ENCODE measurements around the gene SPC25. TPM values are rescaled to one million over a fixed set of nuclear protein-coding genes. Genes with fewer than 3 reads are reported as not detected.
"Not testable (repeated sequence)": the region's sequence is repeated elsewhere in the genome, so short reads cannot be mapped to it uniquely, and the experiment has no call there.

SPC25 gene
- polyA plus RNA-seq, 3 donors, result 19.7 to 25.1 (median 23.7) TPM

GRCh38 chr2:168904358-168904757 is 14.1 kb upstream of the SPC25 start:
- DNase-seq (ENCODE audit: low read depth in 3 of 3, low spot score in 2 of 3), result no peak

GRCh38 chr2:168903888-168904287 is 13.7 kb upstream of the SPC25 start:
- no peak for DNase-seq (ENCODE audit: low read depth in 3 of 3, low spot score in 2 of 3)

- DNase-seq (ENCODE audit: low read depth in 3 of 3, low spot score in 2 of 3), result no peak
These were observed 10.8 kb upstream of the SPC25 start, which contains the start of gene G6PC2 for GRCh38 chr2:168901003-168901402. Gene G6PC2 (plus strand): TSS chr2:168901291. CDS start chr2:168901332, 41 bp downstream.

GRCh38 chr2:168897449-168897848 is 7.2 kb upstream of the SPC25 start:
- no peak for DNase-seq (ENCODE audit: low read depth in 3 of 3, low spot score in 2 of 3)

- DNase-seq (ENCODE audit: low read depth in 3 of 3, low spot score in 2 of 3), result no peak
These were observed 6.6 kb upstream of the SPC25 start for GRCh38 chr2:168896783-168897182.

- no peak for DNase-seq (ENCODE audit: low read depth in 3 of 3, low spot score in 2 of 3)
These were observed 5.5 kb upstream of the SPC25 start for GRCh38 chr2:168895771-168896170.

GRCh38 chr2:168894720-168895119 is 4.5 kb upstream of the SPC25 start:
- DNase-seq (ENCODE audit: low read depth in 3 of 3, low spot score in 2 of 3), result no peak

- DNase-seq (ENCODE audit: low read depth in 3 of 3, low spot score in 2 of 3), result no peak
These were observed 3.9 kb upstream of the SPC25 start for GRCh38 chr2:168894101-168894500.

GRCh38 chr2:168892327-168892726 is 2.1 kb upstream of the SPC25 start:
- no peak for DNase-seq (ENCODE audit: low read depth in 3 of 3, low spot score in 2 of 3)

- no peak for DNase-seq (ENCODE audit: low read depth in 3 of 3, low spot score in 2 of 3)
These were observed 610 bp downstream of the SPC25 start for GRCh38 chr2:168889635-168890005.

- no peak for DNase-seq (ENCODE audit: low read depth in 3 of 3, low spot score in 2 of 3)
These were observed 5.3 kb downstream of the SPC25 start for GRCh38 chr2:168884975-168885374.

GRCh38 chr2:168882163-168882562 is 8.1 kb downstream of the SPC25 start:
- DNase-seq (ENCODE audit: low read depth in 3 of 3, low spot score in 2 of 3), result not testable (repeated sequence)

- no peak for DNase-seq (ENCODE audit: low read depth in 3 of 3, low spot score in 2 of 3)
These were observed 15.7 kb downstream of the SPC25 start for GRCh38 chr2:168874368-168875054.

- DNase-seq (ENCODE audit: low read depth in 3 of 3, low spot score in 2 of 3), result not testable (repeated sequence)
These were observed 19.4 kb downstream of the SPC25 start for GRCh38 chr2:168870824-168871223.

- not testable (repeated sequence) for DNase-seq (ENCODE audit: low read depth in 3 of 3, low spot score in 2 of 3)
These were observed 19.9 kb downstream of the SPC25 start for GRCh38 chr2:168870369-168870768.

GRCh38 chr2:168867164-168867563 is 23.1 kb downstream of the SPC25 start:
- not testable (repeated sequence) for DNase-seq (ENCODE audit: low read depth in 3 of 3, low spot score in 2 of 3)

- no peak for DNase-seq (ENCODE audit: low read depth in 3 of 3, low spot score in 2 of 3)
These were observed 32.1 kb downstream of the SPC25 start for GRCh38 chr2:168858146-168858545.

GRCh38 chr2:168855601-168856000 is 34.6 kb downstream of the SPC25 start:
- no peak for DNase-seq (ENCODE audit: low read depth in 3 of 3, low spot score in 2 of 3)

GRCh38 chr2:168854651-168855050 is 35.6 kb downstream of the SPC25 start:
- no peak for DNase-seq (ENCODE audit: low read depth in 3 of 3, low spot score in 2 of 3)

- DNase-seq (ENCODE audit: low read depth in 3 of 3, low spot score in 2 of 3), result no peak
These were observed 36.8 kb downstream of the SPC25 start for GRCh38 chr2:168853471-168853870.

GRCh38 chr2:168852481-168852880 is 37.7 kb downstream of the SPC25 start:
- no peak for DNase-seq (ENCODE audit: low read depth in 3 of 3, low spot score in 2 of 3)

- no peak for DNase-seq (ENCODE audit: low read depth in 3 of 3, low spot score in 2 of 3)
These were observed 38.4 kb downstream of the SPC25 start for GRCh38 chr2:168851674-168852320.
